Measurements from ENCODE around the gene CH25H. TPM values are rescaled to one million over a fixed set of nuclear protein-coding genes. Genes with fewer than 3 reads are reported as not detected.
"Not testable (repeated sequence)": the region's sequence is repeated elsewhere in the genome, so short reads cannot be mapped to it uniquely, and the experiment has no call there.

Gene CH25H
- total RNA-seq, 6 experiments from 2014 or later, result 0.31 to 1.2 (median 0.60) TPM; not detected in 2

GRCh38 chr10:89171996-89172395 lies 35.1 kb downstream of the CH25H start:
- WGBS (ENCODE audit: insufficient coverage, low coverage, low lambda C conversion rate, missing lambda C conversion rate), result 81% methylated on average over 3 of the region's 4 CpGs
- intact Hi-C loops (cut with DNase I), result no loop called here
- Histone ChIP-seq H3K9me3 (no peaks in the 10 kb centered on the region), H3K27me3 (no peaks in the 10 kb centered on the region), H3K36me3 (no peaks in the 10 kb centered on the region), H3K27ac (no peak overlapping the region), H3K4me3 (no peak overlapping the region), H3K4me1 (no peaks in the 10 kb centered on the region)
- TF ChIP-seq, protein P1, sequence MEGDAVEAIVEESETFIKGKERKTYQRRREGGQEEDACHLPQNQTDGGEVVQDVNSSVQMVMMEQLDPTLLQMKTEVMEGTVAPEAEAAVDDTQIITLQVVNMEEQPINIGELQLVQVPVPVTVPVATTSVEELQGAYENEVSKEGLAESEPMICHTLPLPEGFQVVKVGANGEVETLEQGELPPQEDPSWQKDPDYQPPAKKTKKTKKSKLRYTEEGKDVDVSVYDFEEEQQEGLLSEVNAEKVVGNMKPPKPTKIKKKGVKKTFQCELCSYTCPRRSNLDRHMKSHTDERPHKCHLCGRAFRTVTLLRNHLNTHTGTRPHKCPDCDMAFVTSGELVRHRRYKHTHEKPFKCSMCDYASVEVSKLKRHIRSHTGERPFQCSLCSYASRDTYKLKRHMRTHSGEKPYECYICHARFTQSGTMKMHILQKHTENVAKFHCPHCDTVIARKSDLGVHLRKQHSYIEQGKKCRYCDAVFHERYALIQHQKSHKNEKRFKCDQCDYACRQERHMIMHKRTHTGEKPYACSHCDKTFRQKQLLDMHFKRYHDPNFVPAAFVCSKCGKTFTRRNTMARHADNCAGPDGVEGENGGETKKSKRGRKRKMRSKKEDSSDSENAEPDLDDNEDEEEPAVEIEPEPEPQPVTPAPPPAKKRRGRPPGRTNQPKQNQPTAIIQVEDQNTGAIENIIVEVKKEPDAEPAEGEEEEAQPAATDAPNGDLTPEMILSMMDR (IDR thresholded peaks at IDR 0.05), result no peak
- no peak for TF ChIP-seq POLR2A (IDR thresholded peaks at IDR 0.05)
- no peak for DNase-seq
- ATAC-seq, result no peak

GRCh38 chr10:89171263-89171872 lies 35.7 kb downstream of the CH25H start:
- no peak for TF ChIP-seq POLR2A (IDR thresholded peaks at IDR 0.05)
- TF ChIP-seq, protein P1 (IDR thresholded peaks at IDR 0.05), result no peak
- WGBS (ENCODE audit: insufficient coverage, low coverage, low lambda C conversion rate, missing lambda C conversion rate), result 68% methylated on average over 2 of the region's 2 CpGs
- intact Hi-C loops (cut with DNase I), result no loop called here
- Histone ChIP-seq H3K36me3 (no peaks in the 10 kb centered on the region), H3K9me3 (no peaks in the 10 kb centered on the region), H3K27me3 (no peaks in the 10 kb centered on the region), H3K4me1 (no peaks in the 10 kb centered on the region), H3K27ac (no peak overlapping the region), H3K4me3 (no peak overlapping the region)
- ATAC-seq, result no peak
- DNase-seq, result no peak

DNA sequence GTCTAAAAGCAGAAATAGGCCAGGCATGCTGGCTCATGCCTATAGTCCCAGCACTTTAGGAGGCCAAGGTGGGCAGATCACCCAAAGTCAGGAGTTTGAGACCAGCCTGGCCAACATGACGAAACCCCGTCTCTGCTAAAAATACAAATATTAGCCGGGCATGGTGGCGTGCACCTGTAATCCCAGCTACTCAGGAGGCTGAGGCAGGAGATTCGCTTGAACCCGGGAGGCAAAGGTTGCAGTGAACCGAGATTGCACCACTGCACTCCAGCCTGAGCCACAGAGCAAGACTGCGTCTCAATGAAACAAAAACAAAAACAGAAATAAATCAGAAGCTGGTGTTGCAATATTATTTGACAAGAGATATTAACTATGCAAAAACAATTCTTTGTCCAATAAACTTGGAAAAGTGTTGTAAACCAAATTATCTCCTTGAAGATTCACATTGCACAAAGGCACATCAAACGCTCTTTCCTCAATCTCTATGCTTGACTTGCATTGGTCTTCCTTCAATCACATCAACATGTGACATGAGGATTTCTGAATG lies 38.7 kb downstream of the CH25H start:
- intact Hi-C loops (cut with DNase I); H3K9me3 ChIP-seq; H3K36me3 ChIP-seq; H3K4me3 ChIP-seq; H3K4me1 ChIP-seq; DNase-seq; H3K27me3 ChIP-seq; ATAC-seq; H3K27ac ChIP-seq: not testable (repeated sequence)
- 60% methylated on average over 9 of the region's 9 CpGs for WGBS (ENCODE audit: insufficient coverage, low coverage, low lambda C conversion rate, missing lambda C conversion rate)

DNA sequence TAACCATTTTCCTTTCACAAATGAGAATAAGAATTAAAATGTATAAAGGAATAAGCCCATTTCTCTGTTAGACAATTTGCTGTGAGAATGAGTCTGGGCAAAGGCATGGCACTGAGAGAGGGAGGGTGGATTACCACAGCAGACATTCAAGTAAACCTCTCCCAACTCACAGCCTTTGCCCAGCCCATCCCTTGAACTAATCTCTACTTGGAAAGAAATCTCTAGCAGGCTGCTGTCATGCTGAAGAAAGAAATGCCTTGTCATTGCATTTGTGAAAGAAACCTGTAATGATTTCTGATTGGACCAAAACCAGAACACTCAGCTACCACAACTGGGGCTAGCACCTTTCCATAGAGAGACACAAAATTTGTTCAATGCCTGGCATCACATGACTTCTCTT lies 39.2 kb downstream of the CH25H start:
- no peaks in the 10 kb centered on the region for H3K9me3 ChIP-seq
- DNase-seq, result no peak
- H3K36me3 ChIP-seq, result no peaks in the 10 kb centered on the region
- TF ChIP-seq, protein P1 (IDR thresholded peaks at IDR 0.05), result no peak
- TF ChIP-seq POLR2A (IDR thresholded peaks at IDR 0.05), result no peak
- H3K4me3 ChIP-seq, result no peak overlapping the region
- intact Hi-C loops (cut with DNase I), result no loop called here
- no peak overlapping the region for H3K27ac ChIP-seq
- no peak for ATAC-seq
- peaks cover 0 to 8% (median 0%) of the 10 kb centered on the region in 4 donors for H3K4me1 ChIP-seq
- H3K27me3 ChIP-seq, result no peaks in the 10 kb centered on the region

DNA sequence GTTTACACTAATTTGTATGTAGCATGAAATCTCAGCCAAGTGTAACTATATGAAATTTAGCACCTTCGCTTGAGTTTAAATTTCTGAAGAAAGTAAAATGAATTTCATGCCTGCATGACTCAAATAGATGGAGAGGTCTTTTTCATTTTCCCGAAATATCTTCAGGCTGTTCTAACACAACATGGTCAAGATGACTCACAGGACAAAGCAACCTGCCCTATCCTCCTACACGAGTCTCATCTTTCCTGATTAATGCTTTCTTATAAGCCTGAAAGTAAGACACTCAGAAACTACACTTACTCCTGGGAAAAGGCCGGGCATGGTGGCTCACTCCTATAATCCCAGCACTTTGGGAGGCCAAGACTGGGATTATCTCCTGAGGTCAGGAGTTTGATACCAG lies 41.2 kb downstream of the CH25H start:
- no peak overlapping the region for H3K27ac ChIP-seq
- no peaks in the 10 kb centered on the region for H3K27me3 ChIP-seq
- no peak for TF ChIP-seq POLR2A (IDR thresholded peaks at IDR 0.05)
- TF ChIP-seq, protein P1 (IDR thresholded peaks at IDR 0.05), result no peak
- intact Hi-C loops (cut with DNase I), result no loop called here
- H3K4me3 ChIP-seq, result no peak overlapping the region
- H3K4me1 ChIP-seq, result peaks cover 0 to 8% (median 0%) of the 10 kb centered on the region in 4 donors
- no peaks in the 10 kb centered on the region for H3K36me3 ChIP-seq
- 95% methylated on average over 4 of the region's 4 CpGs for WGBS (ENCODE audit: insufficient coverage, low coverage, low lambda C conversion rate, missing lambda C conversion rate)
- ATAC-seq, result no peak
- no peak for DNase-seq
- no peaks in the 10 kb centered on the region for H3K9me3 ChIP-seq

All from right lobe of liver (tissue), 6 donors.